SK-N-SH treated with all-trans-retinoic acid at 6 μM for 48 hours (cell line): ENCODE data around the gene LRRC10.

Experiments
- ATAC-seq: fragments of 200-7000 bp; cut with Tn5 transposase; 3 replicates; pipeline ENCODE4 v1.9.1; 2020; ENCODE audit warnings: mild to moderate bottlenecking, moderate library complexity
- ARNTL ChIP-seq: fragments of 450-650 bp; formaldehyde crosslinking; IDR thresholded peaks from 2 replicates; pipeline ENCODE4 v1.5.0; 2020; ENCODE audit warnings: low read depth, mild to moderate bottlenecking, moderate library complexity, borderline replicate concordance
- BACH2 ChIP-seq: fragments of 250-450 bp; sonication (Bioruptor Pico); IDR thresholded peaks from 2 replicates; pipeline ENCODE4 v1.9.0; 2021; ENCODE audit warnings: mild to moderate bottlenecking, borderline replicate concordance
- CREB5 ChIP-seq: fragments of 250-450 bp; sonication (Bioruptor Pico); IDR thresholded peaks from 2 replicates; pipeline ENCODE4 v1.5.1; 2020; ENCODE audit warnings: low read depth, mild to moderate bottlenecking, moderate library complexity
- CSDC2 ChIP-seq: fragments of 250-450 bp; sonication (Bioruptor Pico); IDR thresholded peaks from 2 replicates; pipeline ENCODE4 v1.5.0; 2020; ENCODE audit warnings: mild to moderate bottlenecking, moderate library complexity
- CSRNP3 ChIP-seq: fragments of 250-450 bp; sonication (Bioruptor Pico); IDR thresholded peaks from 2 replicates; pipeline ENCODE4 v1.5.1; 2021; ENCODE audit warnings: mild to moderate bottlenecking, moderate library complexity
- ESRRG ChIP-seq: fragments of 250-450 bp; sonication (Bioruptor Pico); IDR thresholded peaks from 2 replicates; pipeline ENCODE4 v1.6.1; 2021; ENCODE audit warnings: mild to moderate bottlenecking
- GLIS3 ChIP-seq: fragments of 250-450 bp; sonication (Bioruptor Pico); IDR thresholded peaks from 2 replicates; pipeline ENCODE4 v1.5.0; 2020; ENCODE audit warnings: mild to moderate bottlenecking, moderate library complexity
- ISL1 ChIP-seq: fragments of 250-450 bp; sonication (Bioruptor Pico); IDR thresholded peaks from 2 replicates; pipeline ENCODE4 v2.1.2; 2022; ENCODE audit warnings: mild to moderate bottlenecking, moderate library complexity
- OSR1 ChIP-seq: fragments of 250-450 bp; sonication (Bioruptor Pico); IDR thresholded peaks from 2 replicates; pipeline ENCODE4 v1.8.0; 2022; ENCODE audit warnings: moderate library complexity, mild to moderate bottlenecking, inconsistent platforms
- PATZ1 ChIP-seq: fragments of 250-450 bp; sonication (Bioruptor Pico); IDR thresholded peaks from 2 replicates; pipeline ENCODE4 v1.8.0; 2020; ENCODE audit warnings: mild to moderate bottlenecking, moderate library complexity, borderline replicate concordance
- POU6F1 ChIP-seq: fragments of 250-450 bp; sonication (Bioruptor Pico); IDR thresholded peaks from 2 replicates; pipeline ENCODE4 v1.8.0; 2021; ENCODE audit warnings: low read depth, mild to moderate bottlenecking, moderate library complexity, borderline replicate concordance
- PPARA ChIP-seq: fragments of 250-450 bp; sonication (Bioruptor Pico); IDR thresholded peaks from 2 replicates; pipeline ENCODE4 v1.5.0; 2020; ENCODE audit warnings: mild to moderate bottlenecking, borderline replicate concordance
- RARB ChIP-seq: fragments of 250-450 bp; sonication (Bioruptor Pico); IDR thresholded peaks from 2 replicates; pipeline ENCODE4 v1.8.0; 2021; ENCODE audit warnings: mild to moderate bottlenecking, moderate library complexity
- SNAI2 ChIP-seq: fragments of 250-450 bp; sonication (Bioruptor Pico); IDR thresholded peaks from 2 replicates; pipeline ENCODE4 v1.5.0; 2020; ENCODE audit warnings: mild to moderate bottlenecking, moderate library complexity
- TCF4 ChIP-seq: fragments of 250-450 bp; sonication (Bioruptor Pico); IDR thresholded peaks from 2 replicates; pipeline ENCODE4 v1.8.0; 2021; ENCODE audit warnings: mild to moderate bottlenecking, moderate library complexity, borderline replicate concordance
- TOX ChIP-seq: fragments of 250-450 bp; sonication (Bioruptor Pico); IDR thresholded peaks from 2 replicates; pipeline ENCODE4 v1.8.0; 2021; ENCODE audit warnings: mild to moderate bottlenecking, moderate library complexity, borderline replicate concordance
- TSHZ2 ChIP-seq: fragments of 250-450 bp; sonication (Bioruptor Pico); IDR thresholded peaks from 2 replicates; pipeline ENCODE4 v1.5.0; 2020; ENCODE audit warnings: mild to moderate bottlenecking, moderate library complexity
- ZC3H10 ChIP-seq: fragments of 250-450 bp; sonication (Bioruptor Pico); IDR thresholded peaks from 2 replicates; pipeline ENCODE4 v1.5.1; 2021; ENCODE audit warnings: mild to moderate bottlenecking, moderate library complexity
- ZFP3 ChIP-seq: fragments of 250-450 bp; sonication (Bioruptor Pico); IDR thresholded peaks from 2 replicates; pipeline ENCODE4 v1.5.0; 2020; ENCODE audit warnings: mild to moderate bottlenecking, moderate library complexity
- ZFP30 ChIP-seq: fragments of 450-650 bp; formaldehyde crosslinking; IDR thresholded peaks from 2 replicates; pipeline ENCODE4 v1.5.0; 2022; ENCODE audit warnings: mild to moderate bottlenecking, moderate library complexity
- ZNF70 ChIP-seq: fragments of 450-650 bp; formaldehyde crosslinking; IDR thresholded peaks from 2 replicates; pipeline ENCODE4 v1.5.0; 2020; ENCODE audit warnings: mild to moderate bottlenecking, moderate library complexity
- ZNF8 ChIP-seq: fragments of 450-650 bp; formaldehyde crosslinking; IDR thresholded peaks from 2 replicates; pipeline ENCODE4 v1.5.0; 2020; ENCODE audit warnings: mild to moderate bottlenecking, moderate library complexity

LRRC10 gene

GRCh38 chr12:69598174-69598753 is 12.4 kb downstream of the LRRC10 start:
- ATAC-seq: no peak
- TF ChIP-seq ZC3H10 (no peak), BACH2 (CRISPR knock-in tag) (no peak), ISL1 (CRISPR knock-in tag) (no peak), SNAI2 (CRISPR knock-in tag) (no peak), PATZ1 (CRISPR knock-in tag) (no peak), TOX (CRISPR knock-in tag) (no peak), ESRRG (no peak), RARB (CRISPR knock-in tag) (no peak), CSDC2 (CRISPR knock-in tag) (no peak), TSHZ2 (CRISPR knock-in tag) (no peak), TCF4 (CRISPR knock-in tag) (no peak), CREB5 (CRISPR knock-in tag) (no peak), OSR1 (CRISPR knock-in tag) (no peak), ZFP3 (CRISPR knock-in tag) (no peak), GLIS3 (CRISPR knock-in tag) (no peak), PPARA (CRISPR knock-in tag) (no peak), ZFP30 (CRISPR knock-in tag) (no peak), POU6F1 (CRISPR knock-in tag) (no peak), ZNF8 (CRISPR knock-in tag) (no peak)

GRCh38 chr12:69595689-69596088 is 15.0 kb downstream of the LRRC10 start:
- TF ChIP-seq CREB5 (CRISPR knock-in tag) (no peak), SNAI2 (CRISPR knock-in tag) (no peak), GLIS3 (CRISPR knock-in tag) (no peak), ZNF8 (CRISPR knock-in tag) (no peak), ZFP3 (CRISPR knock-in tag) (no peak), ESRRG (no peak), PATZ1 (CRISPR knock-in tag) (no peak), ZC3H10 (no peak), TCF4 (CRISPR knock-in tag) (no peak), ZNF70 (CRISPR knock-in tag) (no peak), TSHZ2 (CRISPR knock-in tag) (no peak), OSR1 (CRISPR knock-in tag) (no peak), CSRNP3 (CRISPR knock-in tag) (no peak), CSDC2 (CRISPR knock-in tag) (no peak), ARNTL (CRISPR knock-in tag) (no peak)
- TF ChIP-seq, all 23 proteins: peak for 0
- no peak; the same call in 1 of the 3 replicates for ATAC-seq
